Smooth muscle cell (in vitro differentiated cells): Measurements from ENCODE around the gene PAX7. TPM values are rescaled to one million over a fixed set of nuclear protein-coding genes. Genes with fewer than 3 reads are reported as not detected.

ENCODE experiments used
- DNase-seq: peaks from one replicate; lab custom pipeline; 2025; ENCODE audit not compliant: unreplicated experiment; lab: John Stamatoyannopoulos, UW
- H2AFZ ChIP-seq: fragments of 200-600 bp; sonication (generic); 2 replicates; pipeline ENCODE4 v1.6.0; 2016; ENCODE audit warnings: antibody characterized with exemption, low read depth, mild to moderate bottlenecking
- H3F3A ChIP-seq: fragments of 200-600 bp; sonication (generic); 2 replicates; pipeline ENCODE4 v1.6.0; 2017; ENCODE audit warnings: antibody characterized with exemption, low read depth
- H3K27ac ChIP-seq: fragments of 200-600 bp; sonication (generic); 2 replicates; pipeline ENCODE4 v1.5.1; 2016; ENCODE audit warnings: low read depth, mild to moderate bottlenecking
- H3K27me3 ChIP-seq: fragments of 200-600 bp; sonication (generic); 2 replicates; pipeline ENCODE4 v1.6.1; 2016; ENCODE audit warnings: low read depth, mild to moderate bottlenecking
- H3K36me3 ChIP-seq: fragments of 200-600 bp; sonication (generic); 2 replicates; pipeline ENCODE4 v1.5.1; 2016; ENCODE audit warnings: low read depth
- H3K4me1 ChIP-seq: fragments of 200-600 bp; sonication (generic); 2 replicates; pipeline ENCODE4 v1.5.1; 2016; ENCODE audit warnings: low read depth
- H3K4me2 ChIP-seq: fragments of 200-600 bp; sonication (generic); 2 replicates; pipeline ENCODE4 v1.6.0; 2016; ENCODE audit warnings: mild to moderate bottlenecking
- H3K4me3 ChIP-seq: fragments of 200-600 bp; sonication (generic); 2 replicates; pipeline ENCODE4 v1.5.1; 2016; ENCODE audit warnings: mild to moderate bottlenecking
- H3K79me2 ChIP-seq: fragments of 200-600 bp; sonication (generic); 2 replicates; pipeline ENCODE4 v1.6.0; 2016; ENCODE audit warnings: low read depth, mild to moderate bottlenecking
- H3K9ac ChIP-seq: fragments of 200-600 bp; sonication (generic); 2 replicates; pipeline ENCODE4 v1.6.0; 2016; ENCODE audit warnings: low read depth
- H3K9me3 ChIP-seq: fragments of 200-600 bp; sonication (generic); replicated peaks from 2 replicates; pipeline ENCODE4 v1.5.1; 2016; ENCODE audit warnings: low read depth
- H4K20me1 ChIP-seq: fragments of 200-600 bp; sonication (generic); 2 replicates; pipeline ENCODE4 v1.6.0; 2016; ENCODE audit warnings: low read depth
- CTCF ChIP-seq: fragments of 200-600 bp; sonication (generic); IDR thresholded peaks from 2 replicates; pipeline ENCODE4 v1.5.1; 2017; ENCODE audit warnings: borderline replicate concordance, mild to moderate bottlenecking, antibody characterized with exemption; ENCODE audit not compliant: insufficient read depth, poor library complexity, severe bottlenecking
- WGBS: methylation state at CpG from one replicate; pipeline ENCODE4 v1.1.7; 2016; ENCODE audit warnings: low lambda C conversion rate; 5-methylcytosine and 5-hydroxymethylcytosine counted together
- polyA plus RNA-seq: library from polyadenylated mRNA; unstranded; fragments of >200 nt; fragmentation: Nextera tagmentation; extraction: Ambion mirVana; gene quantifications from 2 replicates; pipeline ENCODE4 v1.2.1, GENCODE V29; 2016
- total RNA-seq: library from RNA; depleted of rRNA; stranded (reverse); fragments of >200 nt; gene quantifications from 2 replicates; pipeline ENCODE4 v1.2.3, GENCODE V29; 2014

The PAX7 gene
- total and polyA plus RNA-seq, 2 experiments from 2014 or later: not detected

GRCh38 chr1:18752409-18752808 is 121.8 kb downstream of the PAX7 start:
- H3K4me1 ChIP-seq: no peaks in the 10 kb centered on the region
- H3K27me3 ChIP-seq: peaks cover 28% of the 10 kb centered on the region
- no peak overlapping the region for H3K4me3 ChIP-seq

GRCh38 chr1:18760156-18760555 is 129.5 kb downstream of the PAX7 start:
- H3K9me3 ChIP-seq: no peaks in the 10 kb centered on the region
- TF ChIP-seq CTCF: no peak
- 89% methylated on average over 3 of the region's 3 CpGs for WGBS
- no peaks in the 10 kb centered on the region for H3K4me1 ChIP-seq
- H3K79me2 ChIP-seq: no peaks in the 10 kb centered on the region
- no peak overlapping the region for H3K27ac ChIP-seq
- no peak for DNase-seq
- no peak overlapping the region for H3K4me2 ChIP-seq
- no peaks in the 10 kb centered on the region for H4K20me1 ChIP-seq
- no peak overlapping the region for H3K4me3 ChIP-seq
- H3K9ac ChIP-seq: no peak overlapping the region
- H3K36me3 ChIP-seq: no peaks in the 10 kb centered on the region
- peaks cover 21% of the 10 kb centered on the region for H3K27me3 ChIP-seq
- H2AFZ ChIP-seq: no peak overlapping the region
- no peaks in the 10 kb centered on the region for H3F3A ChIP-seq

More at GRCh38 chr1:18752409-18752808, 121.8 kb downstream of the PAX7 start:
- Histone ChIP-seq H2AFZ (no peak overlapping the region), H3F3A (no peaks in the 10 kb centered on the region), H3K79me2 (no peaks in the 10 kb centered on the region), H3K27ac (no peak overlapping the region), H4K20me1 (no peaks in the 10 kb centered on the region), H3K4me2 (no peak overlapping the region), H3K36me3 (no peaks in the 10 kb centered on the region), H3K9ac (no peak overlapping the region), H3K9me3 (no peaks in the 10 kb centered on the region)
- DNase-seq: no peak
- no peak for TF ChIP-seq CTCF

GRCh38 chr1:18761948-18762840 is 131.5 kb downstream of the PAX7 start:
- H3K9me3 ChIP-seq: no peaks in the 10 kb centered on the region
- no peak overlapping the region for H3K9ac ChIP-seq
- no peaks in the 10 kb centered on the region for H3K79me2 ChIP-seq
- no peaks in the 10 kb centered on the region for H3F3A ChIP-seq
- no peak overlapping the region for H2AFZ ChIP-seq
- no peaks in the 10 kb centered on the region for H3K4me1 ChIP-seq
- no peak for DNase-seq
- no peak overlapping the region for H3K27ac ChIP-seq
- H3K4me2 ChIP-seq: no peak overlapping the region
- H3K36me3 ChIP-seq: no peaks in the 10 kb centered on the region
- H4K20me1 ChIP-seq: no peaks in the 10 kb centered on the region
- no peak overlapping the region for H3K4me3 ChIP-seq
- TF ChIP-seq CTCF: no peak
- H3K27me3 ChIP-seq: peaks cover 39% of the 10 kb centered on the region
- 76% methylated on average over 14 of the region's 14 CpGs for WGBS

- H3K9me3 ChIP-seq: no peaks in the 10 kb centered on the region
- no peaks in the 10 kb centered on the region for H3K36me3 ChIP-seq
- no peak overlapping the region for H3K4me2 ChIP-seq
- no peaks in the 10 kb centered on the region for H4K20me1 ChIP-seq
- H3K27ac ChIP-seq: no peak overlapping the region
- no peak overlapping the region for H3K4me3 ChIP-seq
- no peak for TF ChIP-seq CTCF
- 62% methylated on average over 7 of the region's 7 CpGs for WGBS
- no peaks in the 10 kb centered on the region for H3F3A ChIP-seq
- H3K79me2 ChIP-seq: no peaks in the 10 kb centered on the region
- no peak overlapping the region for H2AFZ ChIP-seq
- H3K9ac ChIP-seq: no peak overlapping the region
- peaks cover 52% of the 10 kb centered on the region for H3K27me3 ChIP-seq
- DNase-seq: no peak
- no peaks in the 10 kb centered on the region for H3K4me1 ChIP-seq
These were observed 133.7 kb downstream of the PAX7 start for GRCh38 chr1:18764362-18764761.
